ENCODE measurements around the gene ANAPC5.

DNA sequence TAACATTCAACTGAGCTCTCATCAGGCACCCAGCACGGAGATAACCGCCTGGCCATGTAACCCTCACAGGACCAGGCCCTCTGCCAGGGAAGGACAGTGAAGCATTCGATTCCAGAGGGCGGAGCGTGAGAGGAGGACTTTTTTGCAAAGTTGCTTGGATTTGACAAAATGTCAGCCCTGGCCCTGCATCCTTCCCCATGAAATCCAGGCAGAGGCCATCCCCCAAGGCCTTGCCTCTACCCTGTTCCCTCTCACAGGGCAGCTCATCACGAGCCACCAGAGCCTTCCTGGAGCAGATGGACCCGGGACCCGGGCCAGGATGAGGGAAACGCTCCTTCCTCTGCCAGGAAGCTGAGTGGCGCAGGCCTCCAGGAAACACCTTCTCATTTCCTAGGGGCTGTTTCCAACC is 72.7 kb downstream of the ANAPC5 start:
- TF ChIP-seq, protein P1, sequence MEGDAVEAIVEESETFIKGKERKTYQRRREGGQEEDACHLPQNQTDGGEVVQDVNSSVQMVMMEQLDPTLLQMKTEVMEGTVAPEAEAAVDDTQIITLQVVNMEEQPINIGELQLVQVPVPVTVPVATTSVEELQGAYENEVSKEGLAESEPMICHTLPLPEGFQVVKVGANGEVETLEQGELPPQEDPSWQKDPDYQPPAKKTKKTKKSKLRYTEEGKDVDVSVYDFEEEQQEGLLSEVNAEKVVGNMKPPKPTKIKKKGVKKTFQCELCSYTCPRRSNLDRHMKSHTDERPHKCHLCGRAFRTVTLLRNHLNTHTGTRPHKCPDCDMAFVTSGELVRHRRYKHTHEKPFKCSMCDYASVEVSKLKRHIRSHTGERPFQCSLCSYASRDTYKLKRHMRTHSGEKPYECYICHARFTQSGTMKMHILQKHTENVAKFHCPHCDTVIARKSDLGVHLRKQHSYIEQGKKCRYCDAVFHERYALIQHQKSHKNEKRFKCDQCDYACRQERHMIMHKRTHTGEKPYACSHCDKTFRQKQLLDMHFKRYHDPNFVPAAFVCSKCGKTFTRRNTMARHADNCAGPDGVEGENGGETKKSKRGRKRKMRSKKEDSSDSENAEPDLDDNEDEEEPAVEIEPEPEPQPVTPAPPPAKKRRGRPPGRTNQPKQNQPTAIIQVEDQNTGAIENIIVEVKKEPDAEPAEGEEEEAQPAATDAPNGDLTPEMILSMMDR (IDR thresholded peaks at IDR 0.05; ENCODE audit: insufficient read depth, low read depth, low read length), result no peak
- no peak for TF ChIP-seq EZH2 (IDR thresholded peaks at IDR 0.05; ENCODE audit: insufficient read depth, low read length)
